ENCODE results near the gene PUM2. TPM values are rescaled to one million over a fixed set of nuclear protein-coding genes. Genes with fewer than 3 reads are reported as not detected.

Gene PUM2
- total and polyA plus RNA-seq, 2 of the 13 experiments (the other 11 are each of a cell fraction or from before 2014, with no cell fraction given), result 69.6 to 69.8 TPM

- TF ChIP-seq, protein P1, sequence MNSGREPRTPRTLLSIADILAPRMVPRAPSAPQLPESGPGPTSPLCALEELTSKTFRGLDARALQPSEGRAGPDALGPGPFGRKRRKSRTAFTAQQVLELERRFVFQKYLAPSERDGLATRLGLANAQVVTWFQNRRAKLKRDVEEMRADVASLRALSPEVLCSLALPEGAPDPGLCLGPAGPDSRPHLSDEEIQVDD (CRISPR knock-in tag; IDR thresholded peaks at IDR 0.05; ENCODE audit: borderline replicate concordance), result peak; percentile 50; the same call in 1 of the 2 replicates
- no peak for TF ChIP-seq NR2F2 (IDR thresholded peaks at IDR 0.05; ENCODE audit: borderline replicate concordance, low read depth)
- peak; percentile 70; the same call in 1 of the 2 replicates for TF ChIP-seq ZZZ3 (CRISPR knock-in tag; IDR thresholded peaks at IDR 0.05; ENCODE audit: borderline replicate concordance)
- peak; percentile 69 for TF ChIP-seq ZNF883 (CRISPR knock-in tag; IDR thresholded peaks at IDR 0.05; ENCODE audit: not compliant biosample characterization)
- TF ChIP-seq TAF1 (CRISPR knock-in tag; IDR thresholded peaks at IDR 0.05), result no peak
- no peak for TF ChIP-seq ZSCAN29 (CRISPR knock-in tag; conservative IDR thresholded peaks at IDR 0.05)
- TF ChIP-seq JARID2 (CRISPR knock-in tag; IDR thresholded peaks at IDR 0.05; ENCODE audit: insufficient replicate concordance), result peak; percentile 79
- TF ChIP-seq KDM5B (CRISPR knock-in tag; IDR thresholded peaks at IDR 0.05; ENCODE audit: borderline replicate concordance), result peak; percentile 54; the same call in 1 of the 2 replicates
- no peak for TF ChIP-seq ZNF839 (CRISPR knock-in tag; IDR thresholded peaks at IDR 0.05; ENCODE audit: borderline replicate concordance)
- TF ChIP-seq PHF20 (CRISPR knock-in tag; IDR thresholded peaks at IDR 0.05), result no peak
- no peak for TF ChIP-seq MBD4 (IDR thresholded peaks at IDR 0.05; ENCODE audit: borderline replicate concordance, low read length)
- TF ChIP-seq, protein P2, sequence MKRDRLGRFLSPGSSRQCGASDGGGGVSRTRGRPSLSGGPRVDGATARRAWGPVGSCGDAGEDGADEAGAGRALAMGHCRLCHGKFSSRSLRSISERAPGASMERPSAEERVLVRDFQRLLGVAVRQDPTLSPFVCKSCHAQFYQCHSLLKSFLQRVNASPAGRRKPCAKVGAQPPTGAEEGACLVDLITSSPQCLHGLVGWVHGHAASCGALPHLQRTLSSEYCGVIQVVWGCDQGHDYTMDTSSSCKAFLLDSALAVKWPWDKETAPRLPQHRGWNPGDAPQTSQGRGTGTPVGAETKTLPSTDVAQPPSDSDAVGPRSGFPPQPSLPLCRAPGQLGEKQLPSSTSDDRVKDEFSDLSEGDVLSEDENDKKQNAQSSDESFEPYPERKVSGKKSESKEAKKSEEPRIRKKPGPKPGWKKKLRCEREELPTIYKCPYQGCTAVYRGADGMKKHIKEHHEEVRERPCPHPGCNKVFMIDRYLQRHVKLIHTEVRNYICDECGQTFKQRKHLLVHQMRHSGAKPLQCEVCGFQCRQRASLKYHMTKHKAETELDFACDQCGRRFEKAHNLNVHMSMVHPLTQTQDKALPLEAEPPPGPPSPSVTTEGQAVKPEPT (CRISPR knock-in tag; IDR thresholded peaks at IDR 0.05; ENCODE audit: low read depth), result peak; percentile 70; the same call in 1 of the 2 replicates
- TF ChIP-seq, protein P3, sequence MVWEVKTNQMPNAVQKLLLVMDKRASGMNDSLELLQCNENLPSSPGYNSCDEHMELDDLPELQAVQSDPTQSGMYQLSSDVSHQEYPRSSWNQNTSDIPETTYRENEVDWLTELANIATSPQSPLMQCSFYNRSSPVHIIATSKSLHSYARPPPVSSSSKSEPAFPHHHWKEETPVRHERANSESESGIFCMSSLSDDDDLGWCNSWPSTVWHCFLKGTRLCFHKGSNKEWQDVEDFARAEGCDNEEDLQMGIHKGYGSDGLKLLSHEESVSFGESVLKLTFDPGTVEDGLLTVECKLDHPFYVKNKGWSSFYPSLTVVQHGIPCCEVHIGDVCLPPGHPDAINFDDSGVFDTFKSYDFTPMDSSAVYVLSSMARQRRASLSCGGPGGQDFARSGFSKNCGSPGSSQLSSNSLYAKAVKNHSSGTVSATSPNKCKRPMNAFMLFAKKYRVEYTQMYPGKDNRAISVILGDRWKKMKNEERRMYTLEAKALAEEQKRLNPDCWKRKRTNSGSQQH (CRISPR knock-in tag; IDR thresholded peaks at IDR 0.05; ENCODE audit: low read depth), result no peak
- no peak for TF ChIP-seq ZNF362 (CRISPR knock-in tag; IDR thresholded peaks at IDR 0.05; ENCODE audit: borderline replicate concordance)
- peak; percentile 47 for TF ChIP-seq HNRNPLL (IDR thresholded peaks at IDR 0.05; ENCODE audit: low read depth, low read length, poor library complexity, severe bottlenecking)
- TF ChIP-seq RARA (CRISPR knock-in tag; IDR thresholded peaks at IDR 0.05), result 0 out of 2 replicates have a peak, but pooled peaks have one; percentile 6
- peak; percentile 65; the same call in 1 of the 2 replicates for TF ChIP-seq TFAP4 (IDR thresholded peaks at IDR 0.05; ENCODE audit: borderline replicate concordance, low read depth)
- TF ChIP-seq ZFP36L1 (CRISPR knock-in tag; IDR thresholded peaks at IDR 0.05), result no peak
- TF ChIP-seq ZNF747 (CRISPR knock-in tag; IDR thresholded peaks at IDR 0.05; ENCODE audit: borderline replicate concordance), result peak; percentile 74; the same call in 1 of the 2 replicates
- TF ChIP-seq ARNT (IDR thresholded peaks at IDR 0.05), result no peak
Observed at GRCh38 chr2:20378891-20379519, 28.4 kb upstream of the PUM2 start (continued).
